Common myeloid progenitor, CD34-positive (primary cell): ENCODE measurements around the gene MSANTD2.

Experiments used
- CTCF ChIA-PET: fragments of 350-600 bp; sonication (Branson Sonifier 250); formaldehyde crosslinking; loops from one replicate; lab custom pipeline; 2021; ENCODE audit warnings: antibody characterized with exemption; lab: Charles Lee
- POLR2A ChIA-PET: fragments of 350-600 bp; sonication (Branson Sonifier 250); formaldehyde crosslinking; loops from one replicate; lab custom pipeline; 2021; ENCODE audit warnings: antibody characterized with exemption; lab: Charles Lee
- DNase-seq, 3 donors: peaks; one replicate each; pipeline versions ENCODE4 v3.0.0 to v3.0.0-alpha.2; 2013
- H3K27ac ChIP-seq, 2 experiments: 1 replicate in 1 of 2; 2 replicates in 1 of 2; pipeline ENCODE4 v1.7.0; 2013; ENCODE audit warnings: inconsistent platforms in 2 of 2, low read length in 2 of 2, mild to moderate bottlenecking in 2 of 2, low read depth in 1 of 2, moderate library complexity in 1 of 2; ENCODE audit not compliant: severe bottlenecking in 2 of 2, insufficient read depth in 1 of 2, poor library complexity in 1 of 2
- H3K27me3 ChIP-seq, 5 experiments: replicated peaks in 2 of 5; 1 replicate in 3 of 5; 2 replicates in 2 of 5; pipeline versions ENCODE4 v1.6.1 to v1.7.0; 2013; ENCODE audit warnings: low read length in 4 of 5, mild to moderate bottlenecking in 2 of 5, moderate library complexity in 2 of 5, inconsistent platforms in 1 of 5; ENCODE audit not compliant: insufficient read depth in 5 of 5, control insufficient read depth in 4 of 5
- H3K36me3 ChIP-seq, 4 experiments: 1 replicate in 2 of 4; 2 replicates in 2 of 4; pipeline versions ENCODE4 v1.6.1 to v1.7.0; 2013; ENCODE audit warnings: low read length in 3 of 4, control low read depth in 1 of 4, mild to moderate bottlenecking in 1 of 4; ENCODE audit not compliant: control insufficient read depth in 4 of 4, insufficient read depth in 4 of 4
- H3K4me1 ChIP-seq, 4 experiments: 1 replicate in 3 of 4; 2 replicates in 1 of 4; pipeline versions ENCODE4 v1.6.1 to v1.7.1; 2013; ENCODE audit warnings: low read length in 3 of 4, mild to moderate bottlenecking in 3 of 4, control low read depth in 1 of 4, inconsistent platforms in 1 of 4, moderate library complexity in 1 of 4; ENCODE audit not compliant: control insufficient read depth in 4 of 4, insufficient read depth in 4 of 4; ENCODE audit errors: control extremely low read depth in 1 of 4
- H3K4me3 ChIP-seq, 7 experiments: 1 replicate in 4 of 7; 2 replicates in 3 of 7; pipeline versions ENCODE4 v1.5.1 to v1.7.0; 2013; ENCODE audit warnings: mild to moderate bottlenecking in 7 of 7, low read length in 6 of 7, moderate library complexity in 6 of 7, inconsistent platforms in 2 of 7, low read depth in 2 of 7, control low read depth in 1 of 7; ENCODE audit not compliant: insufficient read depth in 4 of 7, control insufficient read depth in 1 of 7; ENCODE audit errors: extremely low read depth in 1 of 7
- H3K9me3 ChIP-seq, 5 experiments: 1 replicate in 4 of 5; 2 replicates in 1 of 5; pipeline versions ENCODE4 v1.6.1 to v1.7.1; 2013; ENCODE audit warnings: low read length in 4 of 5, mild to moderate bottlenecking in 2 of 5, inconsistent platforms in 1 of 5, low read depth in 1 of 5, moderate library complexity in 1 of 5; ENCODE audit not compliant: control insufficient read depth in 4 of 5, insufficient read depth in 2 of 5; ENCODE audit errors: control extremely low read depth in 1 of 5
- WGBS: methylation state at CpG from one replicate; pipeline ENCODE4 v1.1.5; 2013; ENCODE audit not compliant: insufficient coverage; 5-methylcytosine and 5-hydroxymethylcytosine counted together

The MSANTD2 gene

GRCh38 chr11:124739479-124740276, 60.5 kb downstream of the MSANTD2 start, which contains the start of gene NRGN:
Gene NRGN, plus strand, starts transcription at chr11:124739942. Its CDS starts 143 bp downstream, at chr11:124740085.
- POLR2A ChIA-PET: no interaction called here
- under 1% methylated on average over 37 of the region's 59 CpGs for WGBS
- no peaks in the 10 kb centered on the region for H3K27me3 ChIP-seq
- DNase-seq: peak; percentile 78 to 88 (median 85)
- H3K4me1 ChIP-seq: peaks cover 0 to 55% (median 45%) of the 10 kb centered on the region in 4 experiments
- H3K27ac ChIP-seq: no peak within 1 kb of the TSS
- CTCF ChIA-PET: interaction anchor here (0.8 to 16.4 kb wide), 8 partner anchors 13 to 95 kb away, joined by 3 to 205 read pairs (median 4); partner anchors contain the start of genes ESAM, SIAE, SPA17 and VSIG2
- no peaks in the 10 kb centered on the region for H3K9me3 ChIP-seq
- H3K4me3 ChIP-seq: peak within 1 kb of the TSS; percentile 40 to 84 (median 75)
- H3K36me3 ChIP-seq: peaks cover 0 to 4% (median 0%) of the 10 kb centered on the region in 4 experiments

- Histone ChIP-seq H3K27ac (no peak overlapping the region), H3K4me1 (peaks cover 0 to 62% (median 47%) of the 10 kb centered on the region in 4 experiments), H3K27me3 (no peaks in the 10 kb centered on the region), H3K4me3 (peak overlapping the region in 5 of 7 experiments; percentile 40 to 84 (median 75)), H3K9me3 (no peaks in the 10 kb centered on the region), H3K36me3 (peaks cover 0 to 4% (median 0%) of the 10 kb centered on the region in 4 experiments)
- 98% methylated on average over 19 of the region's 21 CpGs for WGBS
- CTCF ChIA-PET: interaction anchor here (0.9 to 16.4 kb wide), 7 partner anchors 9 to 94 kb away, joined by 3 to 205 read pairs (median 3); partner anchors contain the start of genes ESAM and VSIG2
- DNase-seq: no peak
- POLR2A ChIA-PET: no interaction called here
Observed at GRCh38 chr11:124738713-124739478, 61.3 kb downstream of the MSANTD2 start.

DNA sequence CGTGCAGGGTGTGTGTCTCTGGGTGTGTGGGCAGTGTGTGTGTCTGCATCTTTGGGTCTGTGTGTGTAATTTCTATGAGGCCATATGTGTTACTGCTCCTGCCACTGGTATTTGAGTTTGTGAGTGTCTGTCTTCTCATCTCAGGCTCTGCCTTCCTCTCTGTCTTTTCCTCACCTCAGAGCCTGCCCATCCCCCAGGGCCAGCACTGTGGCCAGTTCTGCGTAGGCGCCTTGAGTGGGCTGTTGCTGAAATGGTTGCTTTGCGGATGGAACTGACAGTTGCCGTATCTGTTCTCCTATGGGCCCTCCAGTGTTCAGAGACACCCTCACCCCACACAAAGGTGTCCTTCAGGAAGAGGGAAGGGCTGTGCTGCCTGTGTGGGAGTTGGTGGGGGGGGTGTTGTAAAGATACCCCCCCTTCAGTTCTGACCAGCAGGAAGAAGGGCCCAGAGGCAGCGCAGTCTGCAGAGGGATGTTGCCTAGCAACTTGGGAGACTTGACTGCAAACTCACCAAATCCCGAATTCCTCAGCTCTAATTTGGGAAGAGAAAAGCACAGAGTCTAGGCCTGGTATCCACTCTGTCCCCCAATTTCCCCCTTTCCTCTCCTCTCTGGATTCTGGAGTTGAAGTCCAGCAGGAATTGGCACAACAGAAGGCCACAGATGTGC, 62.4 kb downstream of the MSANTD2 start:
- H3K27ac ChIP-seq: no peak overlapping the region
- no peaks in the 10 kb centered on the region for H3K27me3 ChIP-seq
- CTCF ChIA-PET: interaction anchor here (0.9 to 16.4 kb wide), 7 partner anchors 8 to 69 kb away, joined by 3 to 205 read pairs (median 3); partner anchors contain the start of genes ESAM and VSIG2
- POLR2A ChIA-PET: no interaction called here
- peaks cover under 1 to 69% (median 48%) of the 10 kb centered on the region in 4 experiments for H3K4me1 ChIP-seq
- no peaks in the 10 kb centered on the region for H3K9me3 ChIP-seq
- no peak for DNase-seq
- no peak overlapping the region for H3K4me3 ChIP-seq
- peaks cover 0 to under 1% (median 0%) of the 10 kb centered on the region in 4 experiments for H3K36me3 ChIP-seq
- 90% methylated on average over 2 of the region's 7 CpGs for WGBS

DNA sequence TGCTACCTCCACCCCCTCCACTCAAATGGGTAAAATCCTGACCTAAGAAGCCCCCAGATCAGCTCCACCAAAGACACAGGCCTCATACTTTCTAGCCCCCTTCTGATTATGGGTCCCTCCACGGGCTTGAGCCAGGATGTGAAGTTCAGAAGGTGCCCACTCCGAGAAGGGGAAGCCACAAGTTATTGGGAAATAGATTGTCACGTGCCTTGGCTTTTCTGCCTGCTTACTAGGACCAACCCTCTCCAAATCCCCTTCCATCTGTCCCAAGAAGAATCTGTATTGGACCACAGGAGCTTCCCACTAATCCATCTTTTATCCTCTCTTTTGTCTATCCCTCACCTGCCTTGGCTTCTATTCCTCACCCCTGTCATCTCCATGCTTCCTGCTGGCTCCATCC, 63.5 kb downstream of the MSANTD2 start:
- Histone ChIP-seq H3K27ac (no peak overlapping the region), H3K4me3 (no peak overlapping the region), H3K36me3 (no peaks in the 10 kb centered on the region), H3K4me1 (peaks cover 4 to 75% (median 52%) of the 10 kb centered on the region in 4 experiments), H3K9me3 (no peaks in the 10 kb centered on the region), H3K27me3 (no peaks in the 10 kb centered on the region)
- WGBS: 0% methylated on average over 3 of the region's 3 CpGs
- POLR2A ChIA-PET: interaction anchor here (0.6 kb wide), 1 partner anchor 18 kb away, joined by 3 read pairs; no protein-coding TSS in a partner anchor
- CTCF ChIA-PET: interaction anchor here (1.1 to 16.4 kb wide), 6 partner anchors 9 to 68 kb away, joined by 3 to 205 read pairs (median 4); partner anchors contain the start of genes ESAM and VSIG2
- peak in 2 of 3 donors; percentile 65 to 75 for DNase-seq

DNA sequence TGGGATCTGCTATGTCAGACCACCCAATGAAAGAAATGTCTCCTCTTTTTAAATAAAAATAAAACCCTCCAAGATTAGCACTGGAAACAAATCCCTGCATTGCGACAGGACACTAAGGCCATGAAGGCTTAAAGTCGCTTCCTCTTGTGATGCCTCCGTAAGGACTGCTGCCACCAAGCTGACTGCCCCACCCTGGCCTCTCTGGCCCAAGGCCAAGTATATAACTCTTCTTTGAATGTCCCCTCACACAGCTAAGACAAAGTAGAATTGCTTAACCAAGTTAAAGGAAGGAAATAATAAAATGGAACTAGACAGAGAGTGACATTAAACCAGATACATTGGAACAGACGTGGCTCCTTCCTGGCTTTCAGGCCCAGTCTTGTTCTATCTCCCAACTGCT, 68.0 kb downstream of the MSANTD2 start:
- H3K27me3 ChIP-seq: no peaks in the 10 kb centered on the region
- no peaks in the 10 kb centered on the region for H3K36me3 ChIP-seq
- no peaks in the 10 kb centered on the region for H3K9me3 ChIP-seq
- no peak overlapping the region for H3K4me3 ChIP-seq
- no peak overlapping the region for H3K27ac ChIP-seq
- 22% methylated on average over 4 of the region's 4 CpGs for WGBS
- DNase-seq: peak in 2 of 3 donors; percentile 53 to 59
- ChIA-PET CTCF (interaction anchor here (1.8 kb wide), 1 partner anchor 10 kb away, joined by 6 read pairs; no protein-coding TSS in a partner anchor), POLR2A (no interaction called here)
- peaks cover 4 to 49% (median 25%) of the 10 kb centered on the region in 4 experiments for H3K4me1 ChIP-seq

- Histone ChIP-seq H3K36me3 (no peaks in the 10 kb centered on the region), H3K27ac (no peak overlapping the region), H3K4me1 (peaks cover 11 to 56% (median 29%) of the 10 kb centered on the region in 4 experiments), H3K4me3 (no peak overlapping the region), H3K27me3 (no peaks in the 10 kb centered on the region), H3K9me3 (no peaks in the 10 kb centered on the region)
- POLR2A ChIA-PET: no interaction called here
- CTCF ChIA-PET: interaction anchor here (0.7 to 1.2 kb wide), 3 partner anchors 9 to 50 kb away, joined by 3 to 4 read pairs (median 3); no protein-coding TSS in a partner anchor
- DNase-seq: no peak
- WGBS: 100% methylated on average over 1 of the region's 4 CpGs
Observed at GRCh38 chr11:124729571-124729970, 70.6 kb downstream of the MSANTD2 start.
